ENCODE data around the gene SRSF3.

Gene SRSF3

DNA sequence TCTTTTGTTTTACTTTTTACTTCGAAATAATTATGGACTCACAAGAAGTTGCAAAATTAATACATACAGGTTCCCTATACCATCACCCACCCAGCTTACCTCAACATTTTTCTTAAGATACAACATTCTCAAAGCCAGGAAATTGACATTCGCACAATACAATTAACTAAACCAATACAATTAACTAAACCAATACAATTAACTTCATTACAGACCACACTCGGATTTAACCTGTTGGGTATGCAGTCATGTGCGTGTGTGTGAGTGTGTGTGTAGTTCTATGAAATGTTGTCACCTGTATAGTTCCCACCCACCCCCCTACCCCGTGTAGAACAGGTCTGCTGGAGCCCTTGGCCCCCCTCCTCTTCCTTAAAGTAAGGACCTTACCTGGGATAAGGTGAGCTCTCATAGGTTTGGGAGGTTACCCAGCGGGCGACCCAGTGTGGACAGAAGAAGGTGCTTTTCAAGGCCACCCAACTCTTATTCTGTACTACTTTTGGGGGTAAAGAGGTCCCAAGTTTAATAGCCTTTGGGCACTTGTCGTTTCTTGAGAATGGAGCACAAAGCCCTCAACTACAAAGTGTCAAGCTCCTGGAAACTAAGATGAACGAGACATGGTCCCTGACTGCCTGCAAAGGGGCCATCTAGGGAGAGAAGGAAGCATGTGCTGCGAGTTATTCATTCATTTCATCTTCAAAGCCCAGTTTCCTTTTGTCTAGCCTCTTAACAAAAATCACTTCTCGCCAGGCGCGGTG, 46.3 kb upstream of the SRSF3 start:
- TF ChIP-seq TAF1 (IDR thresholded peaks at IDR 0.05; ENCODE audit: borderline replicate concordance, insufficient read depth, low read length): no peak
- TF ChIP-seq SIN3A (IDR thresholded peaks at IDR 0.05; ENCODE audit: borderline replicate concordance, insufficient read depth, low read length): no peak
- TF ChIP-seq, protein P1, sequence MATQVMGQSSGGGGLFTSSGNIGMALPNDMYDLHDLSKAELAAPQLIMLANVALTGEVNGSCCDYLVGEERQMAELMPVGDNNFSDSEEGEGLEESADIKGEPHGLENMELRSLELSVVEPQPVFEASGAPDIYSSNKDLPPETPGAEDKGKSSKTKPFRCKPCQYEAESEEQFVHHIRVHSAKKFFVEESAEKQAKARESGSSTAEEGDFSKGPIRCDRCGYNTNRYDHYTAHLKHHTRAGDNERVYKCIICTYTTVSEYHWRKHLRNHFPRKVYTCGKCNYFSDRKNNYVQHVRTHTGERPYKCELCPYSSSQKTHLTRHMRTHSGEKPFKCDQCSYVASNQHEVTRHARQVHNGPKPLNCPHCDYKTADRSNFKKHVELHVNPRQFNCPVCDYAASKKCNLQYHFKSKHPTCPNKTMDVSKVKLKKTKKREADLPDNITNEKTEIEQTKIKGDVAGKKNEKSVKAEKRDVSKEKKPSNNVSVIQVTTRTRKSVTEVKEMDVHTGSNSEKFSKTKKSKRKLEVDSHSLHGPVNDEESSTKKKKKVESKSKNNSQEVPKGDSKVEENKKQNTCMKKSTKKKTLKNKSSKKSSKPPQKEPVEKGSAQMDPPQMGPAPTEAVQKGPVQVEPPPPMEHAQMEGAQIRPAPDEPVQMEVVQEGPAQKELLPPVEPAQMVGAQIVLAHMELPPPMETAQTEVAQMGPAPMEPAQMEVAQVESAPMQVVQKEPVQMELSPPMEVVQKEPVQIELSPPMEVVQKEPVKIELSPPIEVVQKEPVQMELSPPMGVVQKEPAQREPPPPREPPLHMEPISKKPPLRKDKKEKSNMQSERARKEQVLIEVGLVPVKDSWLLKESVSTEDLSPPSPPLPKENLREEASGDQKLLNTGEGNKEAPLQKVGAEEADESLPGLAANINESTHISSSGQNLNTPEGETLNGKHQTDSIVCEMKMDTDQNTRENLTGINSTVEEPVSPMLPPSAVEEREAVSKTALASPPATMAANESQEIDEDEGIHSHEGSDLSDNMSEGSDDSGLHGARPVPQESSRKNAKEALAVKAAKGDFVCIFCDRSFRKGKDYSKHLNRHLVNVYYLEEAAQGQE (IDR thresholded peaks at IDR 0.05; ENCODE audit: insufficient read depth in 1 of 2, low read depth in 2 of 2, low read length in 2 of 2): no peak
- no peak for TF ChIP-seq POLR2AphosphoS5 (IDR thresholded peaks at IDR 0.05; ENCODE audit: low read depth, low read length)
- no peak for TF ChIP-seq FOXP2 (optimal IDR thresholded peaks at IDR 0.05; ENCODE audit: borderline replicate concordance, extremely low read depth, extremely low read length, insufficient read depth)

DNA sequence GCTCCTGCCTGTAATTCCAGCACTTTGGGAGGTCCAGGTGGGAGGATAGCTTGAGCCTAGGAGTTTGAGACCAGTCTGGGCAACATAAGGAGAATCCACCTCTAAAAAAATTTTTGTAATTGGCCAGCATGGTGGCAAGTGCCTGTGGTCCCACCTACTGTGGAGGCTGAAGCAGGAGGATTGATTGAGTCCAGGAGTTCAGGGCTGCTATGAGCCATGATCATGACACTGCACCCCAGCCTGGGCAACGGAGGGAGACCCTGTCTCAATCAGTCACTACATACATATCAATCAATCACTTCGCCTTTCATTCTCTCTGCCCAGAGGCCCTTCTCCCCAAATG, 45.8 kb upstream of the SRSF3 start:
- TF ChIP-seq, protein P1 (IDR thresholded peaks at IDR 0.05; ENCODE audit: insufficient read depth in 1 of 2, low read depth in 2 of 2, low read length in 2 of 2): no peak
- TF ChIP-seq POLR2AphosphoS5 (IDR thresholded peaks at IDR 0.05; ENCODE audit: low read depth, low read length) (no peak), SIN3A (IDR thresholded peaks at IDR 0.05; ENCODE audit: borderline replicate concordance, insufficient read depth, low read length) (no peak), TAF1 (IDR thresholded peaks at IDR 0.05; ENCODE audit: borderline replicate concordance, insufficient read depth, low read length) (no peak), FOXP2 (optimal IDR thresholded peaks at IDR 0.05; ENCODE audit: borderline replicate concordance, extremely low read depth, extremely low read length, insufficient read depth) (no peak)

DNA sequence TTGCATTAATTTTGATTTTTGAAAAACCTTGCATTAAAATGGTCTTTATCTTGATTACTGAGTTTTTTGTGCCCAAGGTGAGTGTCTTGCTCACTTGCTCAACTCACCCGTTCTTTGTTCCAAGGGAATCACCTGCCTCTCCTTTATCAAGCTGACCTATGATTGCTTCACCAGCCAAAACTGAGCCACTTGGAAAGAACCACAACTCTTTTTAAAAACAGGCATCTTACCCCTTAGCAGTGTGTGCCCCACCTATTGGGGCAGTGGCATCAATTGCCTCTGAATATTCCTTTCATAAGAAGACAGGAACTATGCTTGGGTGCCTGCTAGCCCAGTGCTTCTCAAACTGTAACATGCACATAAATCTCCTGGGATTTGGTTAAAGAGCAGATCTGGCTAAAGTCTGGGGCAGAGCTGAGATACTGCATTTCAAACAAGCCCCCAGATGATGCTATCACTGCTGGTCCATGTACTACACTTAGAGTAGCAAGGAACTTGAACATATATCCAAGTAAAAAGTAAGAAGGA, 43.6 kb upstream of the SRSF3 start:
- no peak for TF ChIP-seq TAF1 (IDR thresholded peaks at IDR 0.05; ENCODE audit: borderline replicate concordance, insufficient read depth, low read length)
- TF ChIP-seq POLR2AphosphoS5 (IDR thresholded peaks at IDR 0.05; ENCODE audit: low read depth, low read length): no peak
- TF ChIP-seq, protein P1 (IDR thresholded peaks at IDR 0.05; ENCODE audit: insufficient read depth in 1 of 2, low read depth in 2 of 2, low read length in 2 of 2): no peak
- TF ChIP-seq SIN3A (IDR thresholded peaks at IDR 0.05; ENCODE audit: borderline replicate concordance, insufficient read depth, low read length): no peak
- no peak for TF ChIP-seq FOXP2 (optimal IDR thresholded peaks at IDR 0.05; ENCODE audit: borderline replicate concordance, extremely low read depth, extremely low read length, insufficient read depth)

DNA sequence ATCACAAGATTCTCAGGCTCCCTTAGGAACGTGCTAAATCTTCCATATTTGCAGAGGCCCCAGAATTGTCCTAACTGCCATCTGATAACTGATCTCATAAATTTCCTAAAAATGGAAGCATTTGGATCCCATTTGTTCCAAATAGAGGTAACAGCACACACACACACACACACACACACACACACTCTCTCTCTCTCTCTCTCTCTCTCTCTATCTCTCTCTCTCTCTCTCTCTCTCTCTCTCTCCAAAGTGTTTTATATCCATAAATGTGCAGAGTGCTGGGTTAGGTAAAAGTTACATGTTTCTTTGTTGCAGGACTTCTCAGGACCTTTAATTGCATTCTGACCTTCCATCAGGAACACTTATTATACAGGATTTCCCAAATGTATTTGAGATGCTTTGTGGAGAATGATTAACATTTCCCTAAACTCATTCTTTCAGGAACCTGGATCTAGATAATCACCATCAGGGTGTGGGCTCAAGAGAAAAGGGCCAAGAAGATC, 38.4 kb upstream of the SRSF3 start:
- TF ChIP-seq POLR2AphosphoS5 (IDR thresholded peaks at IDR 0.05; ENCODE audit: low read depth, low read length) (no peak), FOXP2 (optimal IDR thresholded peaks at IDR 0.05; ENCODE audit: borderline replicate concordance, extremely low read depth, extremely low read length, insufficient read depth) (no peak), SIN3A (IDR thresholded peaks at IDR 0.05; ENCODE audit: borderline replicate concordance, insufficient read depth, low read length) (no peak), TAF1 (IDR thresholded peaks at IDR 0.05; ENCODE audit: borderline replicate concordance, insufficient read depth, low read length) (no peak)
- TF ChIP-seq, protein P1 (IDR thresholded peaks at IDR 0.05; ENCODE audit: insufficient read depth in 1 of 2, low read depth in 2 of 2, low read length in 2 of 2): no peak

All from PFSK-1 (cell line).